ENCODE results near the gene PHF5A.

DNA sequence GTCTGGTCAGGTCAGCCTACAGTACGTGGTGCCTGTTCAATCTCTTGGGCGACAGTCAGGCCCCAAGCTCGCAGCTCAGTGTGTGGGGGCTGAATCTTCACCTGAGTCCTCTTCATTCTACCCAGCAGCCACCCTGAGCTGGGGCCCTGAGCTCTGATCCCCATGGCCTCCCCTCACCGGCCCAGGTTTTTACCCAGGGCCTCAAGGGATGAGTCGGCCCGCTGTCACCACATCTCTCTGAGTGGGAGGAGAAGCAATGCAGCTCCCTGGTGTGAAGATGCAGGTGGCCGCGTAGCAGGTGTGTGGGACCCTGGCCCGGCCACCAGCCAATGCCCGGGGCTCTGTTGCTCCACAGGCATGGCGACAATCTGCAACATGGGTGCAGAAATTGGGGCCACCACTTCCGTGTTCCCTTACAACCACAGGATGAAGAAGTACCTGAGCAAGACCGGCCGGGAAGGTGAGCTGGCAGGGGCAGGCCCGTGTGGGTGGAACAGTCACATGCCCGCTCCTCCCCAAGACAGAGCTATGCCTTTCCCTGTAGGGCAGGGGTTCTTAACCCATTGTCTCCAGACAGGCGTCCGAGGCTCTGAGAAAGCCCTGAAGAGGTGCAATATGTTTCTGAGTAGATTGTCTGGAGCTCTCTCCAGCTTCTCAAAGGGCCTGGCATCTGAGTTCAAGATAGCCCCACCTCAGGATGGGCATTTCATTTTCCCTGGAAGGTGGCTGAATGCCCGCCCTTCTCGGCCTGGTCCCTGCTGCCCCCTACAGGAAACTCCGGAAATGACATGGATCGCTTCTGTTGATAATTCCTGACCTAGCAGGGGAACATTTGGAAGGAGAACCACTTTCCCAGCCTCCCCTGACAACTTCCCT lies 48.9 kb upstream of the PHF5A start:
- TF ChIP-seq, protein P1, sequence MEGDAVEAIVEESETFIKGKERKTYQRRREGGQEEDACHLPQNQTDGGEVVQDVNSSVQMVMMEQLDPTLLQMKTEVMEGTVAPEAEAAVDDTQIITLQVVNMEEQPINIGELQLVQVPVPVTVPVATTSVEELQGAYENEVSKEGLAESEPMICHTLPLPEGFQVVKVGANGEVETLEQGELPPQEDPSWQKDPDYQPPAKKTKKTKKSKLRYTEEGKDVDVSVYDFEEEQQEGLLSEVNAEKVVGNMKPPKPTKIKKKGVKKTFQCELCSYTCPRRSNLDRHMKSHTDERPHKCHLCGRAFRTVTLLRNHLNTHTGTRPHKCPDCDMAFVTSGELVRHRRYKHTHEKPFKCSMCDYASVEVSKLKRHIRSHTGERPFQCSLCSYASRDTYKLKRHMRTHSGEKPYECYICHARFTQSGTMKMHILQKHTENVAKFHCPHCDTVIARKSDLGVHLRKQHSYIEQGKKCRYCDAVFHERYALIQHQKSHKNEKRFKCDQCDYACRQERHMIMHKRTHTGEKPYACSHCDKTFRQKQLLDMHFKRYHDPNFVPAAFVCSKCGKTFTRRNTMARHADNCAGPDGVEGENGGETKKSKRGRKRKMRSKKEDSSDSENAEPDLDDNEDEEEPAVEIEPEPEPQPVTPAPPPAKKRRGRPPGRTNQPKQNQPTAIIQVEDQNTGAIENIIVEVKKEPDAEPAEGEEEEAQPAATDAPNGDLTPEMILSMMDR (IDR thresholded peaks at IDR 0.05), result peak; percentile 83 to 89 (median 86)
- no peak for TF ChIP-seq POLR2A (IDR thresholded peaks at IDR 0.05)

Data from ovary (tissue), 3 donors.